ENCODE measurements around the gene LANCL1. TPM values are rescaled to one million over a fixed set of nuclear protein-coding genes. Genes with fewer than 3 reads are reported as not detected.

The LANCL1 gene
- total RNA-seq, 1 experiment from 2014 or later = 49.9 TPM

DNA sequence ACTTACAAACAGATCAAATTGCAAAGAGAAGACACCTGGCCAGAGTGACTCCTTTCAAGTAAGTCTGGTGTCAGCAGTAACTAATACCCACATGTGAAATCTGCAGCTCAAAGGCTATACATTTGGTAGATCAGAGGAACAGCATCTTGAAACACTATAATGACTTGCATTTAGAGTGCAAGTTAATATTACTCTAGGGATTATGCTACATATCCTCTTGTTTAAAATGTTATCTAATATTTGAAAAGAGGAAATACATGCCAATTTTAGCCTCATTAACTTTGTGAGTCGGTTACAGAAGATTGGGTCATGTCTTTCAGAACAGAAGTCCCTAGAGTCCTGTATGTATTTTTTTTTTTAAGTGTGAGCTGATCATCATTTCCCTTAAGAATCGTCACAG lies 15.2 kb downstream of the LANCL1 start:
- no peak overlapping the region for H3K4me2 ChIP-seq (ENCODE audit: insufficient read depth, insufficient read length, low read length)
- no peak for TF ChIP-seq CTCF (conservative IDR thresholded peaks at IDR 0.05)
- WGBS (ENCODE audit: extremely low coverage, insufficient read length, low lambda C conversion rate) = no CpG with 5 or more reads among the region's 2 CpGs
- H3K27ac ChIP-seq (ENCODE audit: insufficient read length, low read depth, low read length) = no peak overlapping the region
- H2BK20ac ChIP-seq (ENCODE audit: low read depth, low read length, poor library complexity, severe bottlenecking) = no peak overlapping the region
- no peaks in the 10 kb centered on the region for H3K9me3 Mint-ChIP-seq
- no peak overlapping the region for H3K56ac ChIP-seq (ENCODE audit: insufficient read length, low read depth, low read length)
- H2BK12ac ChIP-seq (ENCODE audit: insufficient read length, low read depth, low read length) = no peak overlapping the region
- H3K36me3 Mint-ChIP-seq (ENCODE audit: insufficient read depth in 1 of 3, low read depth in 3 of 3) = peaks cover 5 to 36% (median 31%) of the 10 kb centered on the region in 3 experiments; a peak in 6 of 7 replicates
- no peak overlapping the region for H4K8ac ChIP-seq (replicated peaks; ENCODE audit: insufficient read length, low read depth, low read length)
- H3K23ac ChIP-seq (ENCODE audit: insufficient read length, low read depth, low read length) = no peak overlapping the region
- H4K5ac ChIP-seq (ENCODE audit: insufficient read length, low read depth, low read length) = no peak overlapping the region
- no peaks in the 10 kb centered on the region for H4K20me1 ChIP-seq (ENCODE audit: control insufficient read depth, insufficient read depth, insufficient read length)
- no peak overlapping the region for H2AK5ac ChIP-seq (ENCODE audit: insufficient read length, low read length)
- no peak overlapping the region for H2BK120ac ChIP-seq (ENCODE audit: low read depth, low read length, poor library complexity, severe bottlenecking)
- no peaks in the 10 kb centered on the region for H3K79me1 ChIP-seq (ENCODE audit: insufficient read depth, low read depth, low read length, poor library complexity, severe bottlenecking)
- H3K4me1 ChIP-seq (ENCODE audit: insufficient read depth, low read length) = no peaks in the 10 kb centered on the region
- no peak overlapping the region for H2AFZ ChIP-seq (ENCODE audit: low read length)
- no peak overlapping the region for H2BK15ac ChIP-seq (ENCODE audit: low read depth, low read length)
- H3K18ac ChIP-seq (ENCODE audit: insufficient read length, low read depth, low read length) = no peak overlapping the region
- no peaks in the 10 kb centered on the region for H3K9me3 ChIP-seq (ENCODE audit: control insufficient read depth, low read depth, low read length)
- no peak for DNase-seq
- no peak overlapping the region for H4K91ac ChIP-seq (ENCODE audit: insufficient read length, low read depth, low read length)
- H2BK5ac ChIP-seq (ENCODE audit: insufficient read length, low read length) = no peak overlapping the region
- no peak overlapping the region for H3K4me3 Mint-ChIP-seq
- H3T11ph ChIP-seq (ENCODE audit: low read length) = no peak overlapping the region
- no peak overlapping the region for H3K14ac ChIP-seq (ENCODE audit: insufficient read depth, low read length)
- no peaks in the 10 kb centered on the region for H3K27me3 Mint-ChIP-seq (ENCODE audit: low read depth)
- H3K4me1 Mint-ChIP-seq = no peaks in the 10 kb centered on the region
- no peaks in the 10 kb centered on the region for H3K27me3 ChIP-seq (ENCODE audit: insufficient read depth, low read length)
- H3K23me2 ChIP-seq (ENCODE audit: insufficient read length, low read depth, low read length, poor library complexity, severe bottlenecking) = no peaks in the 10 kb centered on the region
- H3K9ac ChIP-seq (ENCODE audit: extremely low read depth, insufficient read length, low read length) = no peak overlapping the region
- H3K27ac Mint-ChIP-seq = 0 out of 7 replicates have a peak overlapping the region, but pooled peaks of 2 of the 3 experiments have one; percentile 18 to 56
- H3K79me2 ChIP-seq (ENCODE audit: insufficient read depth, low read length) = no peaks in the 10 kb centered on the region
- H3K4ac ChIP-seq (ENCODE audit: low read depth, low read length) = no peak overlapping the region

Measured in H9 (cell line).